H1 (cell line): Measurements from ENCODE around the gene RAI14. TPM values are rescaled to one million over a fixed set of nuclear protein-coding genes. Genes with fewer than 3 reads are reported as not detected.

ENCODE experiments used
- HDAC6 ChIP-seq: IDR thresholded peaks from one replicate; pipeline ENCODE4 v1.7.1; 2012; ENCODE audit warnings: low read depth, mild to moderate bottlenecking, inconsistent platforms, low read length, moderate library complexity
- SP4 ChIP-seq: IDR thresholded peaks from 2 replicates; pipeline ENCODE4 v1.6.1; 2012; ENCODE audit warnings: low read length, inconsistent platforms
- SUZ12 ChIP-seq: fragments of 200-600 bp; sonication (generic); IDR thresholded peaks from 2 replicates; pipeline ENCODE4 v1.6.1; 2012; ENCODE audit warnings: mild to moderate bottlenecking, inconsistent platforms, low read length, moderate library complexity, mixed read lengths
- polyA plus RNA-seq, 7 experiments: library from polyadenylated mRNA; depleted of rRNA in 3 of 7; stranded (reverse) in 5 of 7; unstranded in 2 of 7; fragments of >200 nt in 5 of 7; fragments of 200-250 nt in 2 of 7; gene quantifications; 1 replicate in 5 of 7; 2 replicates in 1 of 7; 4 replicates in 1 of 7; pipeline versions ENCODE4 v1.2.1 to v1.2.3, GENCODE V29; 2011 to 2013; ENCODE audit warnings: missing spikeins in 2 of 7, mixed read lengths in 2 of 7
- total RNA-seq: library from RNA; stranded (reverse); fragmentation: NEBNext Ultra II Directional; extraction: Animal tissue kit (Norgen Biotek cat#: 25700); gene quantifications from 2 replicates; pipeline ENCODE4 v1.2.1, GENCODE V29; 2021
- TF ChIP-seq, protein P1 (sequence below): fragments of 300-600 bp; sonication (generic); IDR thresholded peaks from 2 replicates; pipeline ENCODE4 v1.7.1; 2012; ENCODE audit warnings: low read length, moderate library complexity, mild to moderate bottlenecking, inconsistent platforms; ENCODE audit not compliant: insufficient replicate concordance

Gene RAI14
- total and polyA plus RNA-seq, 2 of the 8 experiments (the other 6 are each of a cell fraction or from before 2014, with no cell fraction given), result 48.4 to 210 TPM

DNA sequence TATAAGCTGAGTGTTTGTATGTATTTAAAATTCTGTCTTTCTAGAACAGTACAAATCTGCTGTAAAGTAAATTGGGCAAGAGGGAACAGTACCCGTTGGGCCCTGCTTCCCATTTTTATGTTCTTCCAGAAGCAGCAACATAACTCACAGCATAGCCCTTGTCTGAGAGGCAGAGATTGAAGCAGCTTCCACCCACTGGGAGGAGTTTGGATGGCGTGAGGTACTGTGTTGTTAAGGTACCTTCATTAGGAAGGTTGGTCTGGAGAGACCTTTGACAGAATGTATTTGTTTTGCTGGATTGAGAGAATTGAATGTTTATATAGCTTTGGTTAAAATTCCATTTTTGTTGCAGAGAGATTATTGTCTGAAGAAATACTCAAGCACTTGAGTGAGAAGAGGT is 24.8 kb downstream of the RAI14 start (continued):
- TF ChIP-seq, protein P1, sequence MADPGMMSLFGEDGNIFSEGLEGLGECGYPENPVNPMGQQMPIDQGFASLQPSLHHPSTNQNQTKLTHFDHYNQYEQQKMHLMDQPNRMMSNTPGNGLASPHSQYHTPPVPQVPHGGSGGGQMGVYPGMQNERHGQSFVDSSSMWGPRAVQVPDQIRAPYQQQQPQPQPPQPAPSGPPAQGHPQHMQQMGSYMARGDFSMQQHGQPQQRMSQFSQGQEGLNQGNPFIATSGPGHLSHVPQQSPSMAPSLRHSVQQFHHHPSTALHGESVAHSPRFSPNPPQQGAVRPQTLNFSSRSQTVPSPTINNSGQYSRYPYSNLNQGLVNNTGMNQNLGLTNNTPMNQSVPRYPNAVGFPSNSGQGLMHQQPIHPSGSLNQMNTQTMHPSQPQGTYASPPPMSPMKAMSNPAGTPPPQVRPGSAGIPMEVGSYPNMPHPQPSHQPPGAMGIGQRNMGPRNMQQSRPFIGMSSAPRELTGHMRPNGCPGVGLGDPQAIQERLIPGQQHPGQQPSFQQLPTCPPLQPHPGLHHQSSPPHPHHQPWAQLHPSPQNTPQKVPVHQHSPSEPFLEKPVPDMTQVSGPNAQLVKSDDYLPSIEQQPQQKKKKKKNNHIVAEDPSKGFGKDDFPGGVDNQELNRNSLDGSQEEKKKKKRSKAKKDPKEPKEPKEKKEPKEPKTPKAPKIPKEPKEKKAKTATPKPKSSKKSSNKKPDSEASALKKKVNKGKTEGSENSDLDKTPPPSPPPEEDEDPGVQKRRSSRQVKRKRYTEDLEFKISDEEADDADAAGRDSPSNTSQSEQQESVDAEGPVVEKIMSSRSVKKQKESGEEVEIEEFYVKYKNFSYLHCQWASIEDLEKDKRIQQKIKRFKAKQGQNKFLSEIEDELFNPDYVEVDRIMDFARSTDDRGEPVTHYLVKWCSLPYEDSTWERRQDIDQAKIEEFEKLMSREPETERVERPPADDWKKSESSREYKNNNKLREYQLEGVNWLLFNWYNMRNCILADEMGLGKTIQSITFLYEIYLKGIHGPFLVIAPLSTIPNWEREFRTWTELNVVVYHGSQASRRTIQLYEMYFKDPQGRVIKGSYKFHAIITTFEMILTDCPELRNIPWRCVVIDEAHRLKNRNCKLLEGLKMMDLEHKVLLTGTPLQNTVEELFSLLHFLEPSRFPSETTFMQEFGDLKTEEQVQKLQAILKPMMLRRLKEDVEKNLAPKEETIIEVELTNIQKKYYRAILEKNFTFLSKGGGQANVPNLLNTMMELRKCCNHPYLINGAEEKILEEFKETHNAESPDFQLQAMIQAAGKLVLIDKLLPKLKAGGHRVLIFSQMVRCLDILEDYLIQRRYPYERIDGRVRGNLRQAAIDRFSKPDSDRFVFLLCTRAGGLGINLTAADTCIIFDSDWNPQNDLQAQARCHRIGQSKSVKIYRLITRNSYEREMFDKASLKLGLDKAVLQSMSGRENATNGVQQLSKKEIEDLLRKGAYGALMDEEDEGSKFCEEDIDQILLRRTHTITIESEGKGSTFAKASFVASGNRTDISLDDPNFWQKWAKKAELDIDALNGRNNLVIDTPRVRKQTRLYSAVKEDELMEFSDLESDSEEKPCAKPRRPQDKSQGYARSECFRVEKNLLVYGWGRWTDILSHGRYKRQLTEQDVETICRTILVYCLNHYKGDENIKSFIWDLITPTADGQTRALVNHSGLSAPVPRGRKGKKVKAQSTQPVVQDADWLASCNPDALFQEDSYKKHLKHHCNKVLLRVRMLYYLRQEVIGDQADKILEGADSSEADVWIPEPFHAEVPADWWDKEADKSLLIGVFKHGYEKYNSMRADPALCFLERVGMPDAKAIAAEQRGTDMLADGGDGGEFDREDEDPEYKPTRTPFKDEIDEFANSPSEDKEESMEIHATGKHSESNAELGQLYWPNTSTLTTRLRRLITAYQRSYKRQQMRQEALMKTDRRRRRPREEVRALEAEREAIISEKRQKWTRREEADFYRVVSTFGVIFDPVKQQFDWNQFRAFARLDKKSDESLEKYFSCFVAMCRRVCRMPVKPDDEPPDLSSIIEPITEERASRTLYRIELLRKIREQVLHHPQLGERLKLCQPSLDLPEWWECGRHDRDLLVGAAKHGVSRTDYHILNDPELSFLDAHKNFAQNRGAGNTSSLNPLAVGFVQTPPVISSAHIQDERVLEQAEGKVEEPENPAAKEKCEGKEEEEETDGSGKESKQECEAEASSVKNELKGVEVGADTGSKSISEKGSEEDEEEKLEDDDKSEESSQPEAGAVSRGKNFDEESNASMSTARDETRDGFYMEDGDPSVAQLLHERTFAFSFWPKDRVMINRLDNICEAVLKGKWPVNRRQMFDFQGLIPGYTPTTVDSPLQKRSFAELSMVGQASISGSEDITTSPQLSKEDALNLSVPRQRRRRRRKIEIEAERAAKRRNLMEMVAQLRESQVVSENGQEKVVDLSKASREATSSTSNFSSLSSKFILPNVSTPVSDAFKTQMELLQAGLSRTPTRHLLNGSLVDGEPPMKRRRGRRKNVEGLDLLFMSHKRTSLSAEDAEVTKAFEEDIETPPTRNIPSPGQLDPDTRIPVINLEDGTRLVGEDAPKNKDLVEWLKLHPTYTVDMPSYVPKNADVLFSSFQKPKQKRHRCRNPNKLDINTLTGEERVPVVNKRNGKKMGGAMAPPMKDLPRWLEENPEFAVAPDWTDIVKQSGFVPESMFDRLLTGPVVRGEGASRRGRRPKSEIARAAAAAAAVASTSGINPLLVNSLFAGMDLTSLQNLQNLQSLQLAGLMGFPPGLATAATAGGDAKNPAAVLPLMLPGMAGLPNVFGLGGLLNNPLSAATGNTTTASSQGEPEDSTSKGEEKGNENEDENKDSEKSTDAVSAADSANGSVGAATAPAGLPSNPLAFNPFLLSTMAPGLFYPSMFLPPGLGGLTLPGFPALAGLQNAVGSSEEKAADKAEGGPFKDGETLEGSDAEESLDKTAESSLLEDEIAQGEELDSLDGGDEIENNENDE, result no peak
- TF ChIP-seq SP4 (no peak), HDAC6 (no peak), SUZ12 (no peak)
